Mesodermal cell (in vitro differentiated cells): ENCODE data around the gene GCNT2.

Experiments used
- H3K27ac ChIP-seq: 2 replicates; pipeline ENCODE4 v1.7.0; 2013; ENCODE audit warnings: mild to moderate bottlenecking, low read depth, low read length, moderate library complexity; ENCODE audit not compliant: severe bottlenecking
- H3K36me3 ChIP-seq: 2 replicates; pipeline ENCODE4 v1.7.1; 2013; ENCODE audit warnings: mild to moderate bottlenecking, low read length, moderate library complexity; ENCODE audit not compliant: control insufficient read depth, insufficient read depth
- H3K4me1 ChIP-seq: one replicate; pipeline ENCODE4 v1.7.1; 2013; ENCODE audit warnings: mild to moderate bottlenecking, low read length; ENCODE audit not compliant: insufficient read depth, control insufficient read depth, poor library complexity, severe bottlenecking
- H3K4me3 ChIP-seq: 2 replicates; pipeline ENCODE4 v1.7.0; 2013; ENCODE audit warnings: low read length, control low read depth, mild to moderate bottlenecking; ENCODE audit not compliant: insufficient read depth, poor library complexity, severe bottlenecking; ENCODE audit errors: extremely low read depth
- H3K9me3 ChIP-seq: 2 replicates; pipeline ENCODE4 v1.7.1; 2013; ENCODE audit warnings: mild to moderate bottlenecking, low read length, moderate library complexity; ENCODE audit not compliant: control insufficient read depth
- WGBS, 2 experiments: methylation state at CpG; one replicate each; pipeline ENCODE4 v1.1.5; 2013; ENCODE audit warnings: missing lambda C conversion rate in 2 of 2; ENCODE audit not compliant: insufficient coverage in 2 of 2; 5-methylcytosine and 5-hydroxymethylcytosine counted together

The GCNT2 gene

GRCh38 chr6:10547809-10548208, 26.7 kb downstream of the GCNT2 start:
- no peaks in the 10 kb centered on the region for H3K9me3 ChIP-seq
- no peak overlapping the region for H3K27ac ChIP-seq
- H3K36me3 ChIP-seq, result no peaks in the 10 kb centered on the region
- no peak overlapping the region for H3K4me3 ChIP-seq
- peaks cover 6% of the 10 kb centered on the region for H3K4me1 ChIP-seq

DNA sequence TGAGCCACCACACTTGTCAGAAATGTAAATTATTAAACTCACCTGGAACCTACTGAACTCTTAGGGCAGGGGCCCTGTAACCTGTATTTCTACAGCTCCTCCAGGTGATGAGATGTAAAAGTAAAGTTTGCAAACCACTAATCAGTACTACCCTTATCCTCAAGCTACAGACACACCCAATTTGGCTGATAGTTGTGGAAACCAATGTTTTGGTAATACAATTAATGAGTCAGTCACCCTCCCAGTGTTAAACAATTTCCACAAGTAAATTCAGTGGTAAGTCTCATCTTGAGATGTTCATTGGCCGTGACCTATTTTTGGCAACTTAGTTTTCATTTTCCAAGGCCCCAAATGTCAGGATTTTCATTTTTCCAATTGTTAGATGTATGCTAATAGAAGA, 29.6 kb downstream of the GCNT2 start:
- Histone ChIP-seq H3K4me1 (peaks cover 10% of the 10 kb centered on the region), H3K9me3 (no peaks in the 10 kb centered on the region), H3K27ac (no peak overlapping the region), H3K4me3 (no peak overlapping the region), H3K36me3 (no peaks in the 10 kb centered on the region)
- no CpG with 5 or more reads among the region's 1 CpG for WGBS, 2 experiments

- Histone ChIP-seq H3K4me3 (no peak overlapping the region), H3K4me1 (peaks cover 19% of the 10 kb centered on the region), H3K9me3 (no peaks in the 10 kb centered on the region), H3K36me3 (no peaks in the 10 kb centered on the region), H3K27ac (no peak overlapping the region)
- WGBS, 2 experiments, result no CpG with 5 or more reads among the region's 5 CpGs
These were observed 31.2 kb downstream of the GCNT2 start for GRCh38 chr6:10552270-10552810.

GRCh38 chr6:10553871-10554270, 32.7 kb downstream of the GCNT2 start:
- 100% methylated on average over 1 of the region's 1 CpG for WGBS, 2 experiments
- H3K4me1 ChIP-seq, result peaks cover 19% of the 10 kb centered on the region
- H3K27ac ChIP-seq, result no peak overlapping the region
- H3K4me3 ChIP-seq, result no peak overlapping the region
- no peaks in the 10 kb centered on the region for H3K36me3 ChIP-seq
- H3K9me3 ChIP-seq, result no peaks in the 10 kb centered on the region

GRCh38 chr6:10554826-10555225, 33.7 kb downstream of the GCNT2 start:
- no peak overlapping the region for H3K27ac ChIP-seq
- H3K9me3 ChIP-seq, result no peaks in the 10 kb centered on the region
- peaks cover 19% of the 10 kb centered on the region for H3K4me1 ChIP-seq

DNA sequence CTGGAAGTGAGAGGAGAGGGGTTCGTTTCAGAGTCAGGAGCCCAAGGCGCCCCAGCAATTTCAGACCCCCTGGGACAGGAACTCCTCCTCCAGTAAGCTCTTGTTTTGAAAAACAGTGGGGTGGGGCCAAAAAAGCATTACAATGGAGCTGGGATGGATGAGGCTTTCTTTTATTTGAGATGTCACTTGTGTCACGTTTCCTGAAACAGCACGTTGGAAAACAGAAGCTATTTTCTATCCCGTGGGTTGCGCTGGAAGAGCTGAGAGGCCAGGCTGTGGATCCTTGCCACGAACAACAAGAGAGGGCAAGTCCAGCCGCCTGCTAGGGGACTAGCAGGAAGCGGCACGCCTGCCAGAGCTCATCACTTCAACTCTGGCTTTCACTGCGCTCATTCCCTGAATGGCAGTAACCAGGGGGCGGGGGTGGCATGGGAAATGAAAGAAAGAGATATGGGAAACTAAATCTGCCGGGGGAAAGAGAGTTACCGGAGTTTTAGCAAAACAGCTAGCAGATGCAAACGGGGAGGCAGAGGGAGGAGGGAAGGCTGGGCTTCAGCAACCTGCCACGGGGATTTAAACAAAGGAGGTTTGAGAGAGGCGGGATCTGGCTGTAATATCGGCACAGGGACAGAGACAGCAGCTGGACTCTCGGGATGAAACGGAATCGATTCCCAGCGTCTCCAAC, 34.6 kb downstream of the GCNT2 start:
- Histone ChIP-seq H3K9me3 (no peaks in the 10 kb centered on the region), H3K4me1 (peaks cover 19% of the 10 kb centered on the region), H3K27ac (peak overlapping the region; percentile 85), H3K4me3 (peak overlapping the region; percentile 37), H3K36me3 (no peaks in the 10 kb centered on the region)
- 0 to 3% methylated on average over 18 to 19 of the region's 22 CpGs for WGBS, 2 experiments

More at GRCh38 chr6:10554826-10555225, 33.7 kb downstream of the GCNT2 start:
- H3K4me3 ChIP-seq, result no peak overlapping the region
- WGBS, 2 experiments, result 34 to 44% methylated on average over 7 of the region's 7 CpGs
- H3K36me3 ChIP-seq, result no peaks in the 10 kb centered on the region

DNA sequence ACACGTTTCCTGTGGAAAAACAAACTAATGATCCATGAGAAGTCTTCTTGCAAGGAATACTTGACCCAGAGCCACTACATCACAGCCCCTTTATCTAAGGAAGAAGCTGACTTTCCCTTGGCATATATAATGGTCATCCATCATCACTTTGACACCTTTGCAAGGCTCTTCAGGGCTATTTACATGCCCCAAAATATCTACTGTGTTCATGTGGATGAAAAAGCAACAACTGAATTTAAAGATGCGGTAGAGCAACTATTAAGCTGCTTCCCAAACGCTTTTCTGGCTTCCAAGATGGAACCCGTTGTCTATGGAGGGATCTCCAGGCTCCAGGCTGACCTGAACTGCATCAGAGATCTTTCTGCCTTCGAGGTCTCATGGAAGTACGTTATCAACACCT, 35.4 kb downstream of the GCNT2 start:
- WGBS, 2 experiments, result 60 to 63% methylated on average over 4 to 5 of the region's 6 CpGs
- Histone ChIP-seq H3K36me3 (no peaks in the 10 kb centered on the region), H3K9me3 (no peaks in the 10 kb centered on the region), H3K27ac (peak overlapping the region; percentile 85), H3K4me3 (peak overlapping the region; percentile 37), H3K4me1 (peaks cover 19% of the 10 kb centered on the region)

GRCh38 chr6:10556992-10557391, 35.8 kb downstream of the GCNT2 start:
- no peak overlapping the region for H3K4me3 ChIP-seq
- no peaks in the 10 kb centered on the region for H3K36me3 ChIP-seq
- WGBS, 2 experiments, result 78 to 82% methylated on average over 3 to 4 of the region's 6 CpGs
- no peak overlapping the region for H3K27ac ChIP-seq
- H3K9me3 ChIP-seq, result no peaks in the 10 kb centered on the region
- peaks cover 19% of the 10 kb centered on the region for H3K4me1 ChIP-seq

GRCh38 chr6:10557913-10558312, 36.8 kb downstream of the GCNT2 start:
- peaks cover 19% of the 10 kb centered on the region for H3K4me1 ChIP-seq
- H3K36me3 ChIP-seq, result no peaks in the 10 kb centered on the region
- H3K4me3 ChIP-seq, result no peak overlapping the region
- H3K27ac ChIP-seq, result no peak overlapping the region
- H3K9me3 ChIP-seq, result no peaks in the 10 kb centered on the region

DNA sequence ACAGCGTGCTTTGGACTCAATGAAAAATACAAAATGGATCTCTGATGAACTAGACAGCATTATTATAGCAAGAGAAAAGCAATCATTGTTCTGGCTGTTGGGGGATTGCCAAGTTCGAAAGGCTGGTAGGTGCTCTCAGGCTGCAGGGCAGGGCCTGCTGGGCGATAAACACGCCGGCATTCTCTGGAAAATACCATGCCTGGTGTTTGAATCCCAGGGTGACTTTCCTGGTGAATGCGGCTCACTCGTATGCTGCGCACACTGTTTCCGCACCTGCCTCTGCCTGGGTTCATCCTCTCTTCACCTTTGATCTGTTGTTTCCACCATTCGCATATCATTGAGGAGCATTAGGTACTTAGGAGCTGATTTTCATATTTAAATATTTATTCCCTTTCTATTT, 37.4 kb downstream of the GCNT2 start:
- Histone ChIP-seq H3K4me1 (peaks cover 19% of the 10 kb centered on the region), H3K36me3 (no peaks in the 10 kb centered on the region), H3K9me3 (no peaks in the 10 kb centered on the region)

GRCh38 chr6:10559522-10560152, 38.5 kb downstream of the GCNT2 start:
- Histone ChIP-seq H3K4me3 (no peak overlapping the region), H3K9me3 (no peaks in the 10 kb centered on the region), H3K4me1 (peaks cover 19% of the 10 kb centered on the region), H3K27ac (no peak overlapping the region), H3K36me3 (no peaks in the 10 kb centered on the region)
- WGBS, 2 experiments, result 49 to 72% methylated on average over 4 to 7 of the region's 9 CpGs

More for the DNA sequence above, 37.4 kb downstream of the GCNT2 start:
- WGBS, 2 experiments, result 36 to 42% methylated on average over 8 of the region's 10 CpGs
- Histone ChIP-seq H3K27ac (no peak overlapping the region), H3K4me3 (no peak overlapping the region)
